ENCODE results near the gene HOXA3.

DNA sequence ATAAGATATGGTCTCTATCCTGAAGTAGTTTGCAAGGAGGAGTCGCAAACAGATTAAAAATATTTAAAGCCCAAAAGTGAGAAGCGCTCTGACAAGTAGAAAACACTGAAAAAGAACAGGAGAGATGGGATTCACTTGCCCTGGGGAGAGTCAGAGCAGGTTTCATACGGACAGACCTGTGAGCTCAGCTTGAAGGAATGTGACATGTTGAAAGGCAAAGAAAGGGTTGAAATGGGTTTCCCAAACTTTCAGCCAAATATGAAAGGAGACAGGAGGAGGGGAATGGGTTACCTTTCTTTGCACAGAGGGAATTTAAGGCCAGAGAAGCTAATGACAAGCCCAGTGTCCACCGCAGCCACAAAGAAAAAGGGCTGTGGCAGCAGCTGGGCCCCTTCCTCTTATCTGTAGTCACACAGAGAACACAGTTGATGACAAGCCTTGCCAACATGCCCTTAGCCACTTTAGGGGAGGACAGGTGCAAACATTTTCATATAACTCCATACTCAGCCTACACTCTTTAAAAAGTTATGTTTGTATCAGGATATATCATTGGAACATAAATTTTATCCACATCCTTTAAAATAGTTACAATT, 71.4 kb downstream of the HOXA3 start:
- TF ChIP-seq OSR1 (CRISPR knock-in tag; IDR thresholded peaks at IDR 0.05) = no peak
- no peak for TF ChIP-seq ARNTL (CRISPR knock-in tag; IDR thresholded peaks at IDR 0.05; ENCODE audit: borderline replicate concordance, low read depth)
- no peak for TF ChIP-seq CREB5 (CRISPR knock-in tag; IDR thresholded peaks at IDR 0.05; ENCODE audit: low read depth)
- TF ChIP-seq ZNF8 (CRISPR knock-in tag; IDR thresholded peaks at IDR 0.05) = no peak
- TF ChIP-seq PATZ1 (CRISPR knock-in tag; IDR thresholded peaks at IDR 0.05; ENCODE audit: borderline replicate concordance) = no peak
